ENCODE data around the gene ITPRIP.

The ITPRIP gene

DNA sequence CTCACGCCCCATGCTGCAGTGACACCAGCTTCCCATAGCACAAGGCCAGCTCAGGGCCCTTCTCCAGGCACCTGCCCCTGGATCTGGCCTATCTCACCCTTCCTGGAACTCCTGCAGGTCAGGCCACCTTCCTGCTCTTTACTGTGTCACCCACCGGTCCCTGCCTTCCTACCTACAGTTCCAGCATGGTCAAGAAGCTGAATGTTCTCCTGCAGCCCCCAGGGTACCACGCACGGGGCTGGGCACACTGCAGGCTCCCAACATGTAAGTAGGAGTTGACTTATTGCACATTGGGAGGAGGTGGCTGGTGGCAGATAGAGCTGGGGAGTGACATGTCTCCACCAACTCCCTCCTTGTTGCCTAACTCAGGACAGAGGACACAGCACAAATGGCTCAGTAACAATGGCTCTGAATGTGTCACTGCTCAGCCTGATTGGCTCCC is 14.5 kb downstream of the ITPRIP start:
- TF ChIP-seq CTCF (conservative IDR thresholded peaks at IDR 0.05), result no peak
- no peak overlapping the region for H3K27ac ChIP-seq

DNA sequence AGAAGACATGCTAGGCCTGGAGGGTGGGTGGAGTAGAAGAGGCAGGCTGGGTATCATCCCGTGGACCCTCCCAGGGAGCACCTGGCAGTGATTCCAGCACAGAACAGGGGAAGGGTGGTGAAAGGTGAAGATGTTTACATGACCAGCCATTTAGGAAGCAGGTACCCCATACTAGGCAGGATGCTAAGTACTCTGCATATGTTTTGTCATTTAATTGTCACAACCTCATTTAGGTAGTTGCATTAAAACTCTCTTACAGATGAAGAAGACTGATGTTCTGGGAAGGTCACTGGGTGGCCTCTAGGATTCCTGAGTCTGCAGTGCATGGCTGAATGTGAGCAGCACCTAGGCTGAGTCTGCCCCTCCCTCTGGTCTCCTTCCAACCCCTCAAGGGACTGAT is 15.2 kb downstream of the ITPRIP start:
- no peak for TF ChIP-seq CTCF (conservative IDR thresholded peaks at IDR 0.05)
- H3K27ac ChIP-seq, result no peak overlapping the region

- TF ChIP-seq CTCF (conservative IDR thresholded peaks at IDR 0.05), result no peak
- no peak overlapping the region for H3K27ac ChIP-seq
Observed at GRCh38 chr10:104322416-104322782, 15.9 kb downstream of the ITPRIP start.

DNA sequence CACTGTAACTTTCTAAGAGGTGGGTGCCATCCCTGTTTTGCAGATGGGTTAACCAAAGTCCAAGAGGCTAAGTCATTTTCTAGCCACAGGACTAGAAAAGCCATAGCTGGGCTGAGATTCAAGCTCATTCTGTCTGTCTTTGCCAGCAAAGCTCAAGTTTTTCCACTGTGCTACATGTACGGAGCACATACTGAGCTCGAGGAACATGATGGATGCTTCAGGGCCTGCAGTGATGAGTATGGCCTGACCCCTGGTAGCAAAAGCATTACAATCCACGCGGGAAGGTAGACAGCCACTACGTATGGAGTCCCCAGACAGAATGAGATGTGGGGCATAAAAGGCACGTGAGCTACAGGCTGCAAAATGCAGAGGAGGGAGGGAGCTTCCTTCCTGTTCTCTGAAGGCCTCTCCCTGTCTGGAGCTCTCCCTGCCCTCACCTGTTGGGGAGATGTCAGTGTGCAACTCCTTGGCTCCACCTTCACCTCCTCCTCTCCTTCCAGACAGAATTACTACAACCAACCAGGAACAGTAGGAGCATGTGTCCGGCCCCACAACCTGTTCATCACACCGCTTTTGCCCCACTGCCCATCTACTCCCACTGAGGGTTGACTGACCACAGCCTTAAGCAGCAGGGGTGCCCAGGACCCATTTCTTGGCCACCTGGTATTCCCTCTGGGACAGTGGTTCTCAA is 16.4 kb downstream of the ITPRIP start:
- TF ChIP-seq CTCF (conservative IDR thresholded peaks at IDR 0.05), result no peak
- no peak overlapping the region for H3K27ac ChIP-seq

- H3K27ac ChIP-seq, result no peak overlapping the region
- no peak for TF ChIP-seq CTCF (conservative IDR thresholded peaks at IDR 0.05)
Observed at GRCh38 chr10:104321226-104321625, 17.0 kb downstream of the ITPRIP start.

DNA sequence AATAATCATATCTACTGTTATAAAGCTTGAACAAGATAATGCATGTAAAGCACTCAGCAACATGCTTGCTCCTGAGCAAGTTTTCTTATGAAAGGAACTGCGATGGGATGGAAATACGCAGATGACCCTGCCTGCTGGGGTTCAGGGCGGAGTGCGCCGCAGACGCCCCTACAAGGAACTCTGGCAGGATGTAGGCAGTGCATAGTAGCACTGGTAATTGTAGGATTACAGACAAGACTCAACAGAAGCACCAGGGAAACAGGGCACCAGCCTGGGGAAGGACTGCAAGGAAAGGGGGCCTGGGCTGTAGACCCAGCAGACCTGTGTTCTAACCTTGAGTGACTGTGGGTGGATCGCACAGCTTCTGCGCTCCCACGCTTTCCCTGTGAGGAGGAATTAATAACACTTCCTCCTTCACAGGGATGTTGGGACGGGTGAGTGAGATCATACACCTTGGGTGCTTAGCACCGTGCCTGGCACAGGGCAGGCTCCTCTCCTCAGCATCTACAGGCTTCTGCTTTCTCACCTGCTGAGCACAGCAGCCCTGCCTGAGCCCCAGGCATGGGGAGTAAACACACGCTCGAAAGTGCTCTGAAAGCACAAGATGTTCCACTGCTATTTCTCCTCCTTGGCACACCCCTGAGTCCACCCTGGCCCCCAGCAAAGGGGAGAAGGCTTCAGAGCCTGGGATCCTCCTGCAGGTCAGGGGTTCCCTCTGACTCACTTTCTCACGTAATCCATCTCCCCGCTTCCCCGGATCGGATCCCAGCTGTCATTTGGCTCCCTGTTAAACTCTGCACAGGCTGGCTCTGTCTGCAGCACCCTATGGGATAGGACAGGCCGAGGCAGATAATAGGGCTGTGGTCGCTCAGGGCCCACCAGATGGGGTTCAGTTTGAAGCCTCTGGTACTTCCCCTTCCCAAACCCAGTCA is 19.2 kb downstream of the ITPRIP start:
- no peak overlapping the region for H3K27ac ChIP-seq
- no peak for TF ChIP-seq CTCF (conservative IDR thresholded peaks at IDR 0.05)

DNA sequence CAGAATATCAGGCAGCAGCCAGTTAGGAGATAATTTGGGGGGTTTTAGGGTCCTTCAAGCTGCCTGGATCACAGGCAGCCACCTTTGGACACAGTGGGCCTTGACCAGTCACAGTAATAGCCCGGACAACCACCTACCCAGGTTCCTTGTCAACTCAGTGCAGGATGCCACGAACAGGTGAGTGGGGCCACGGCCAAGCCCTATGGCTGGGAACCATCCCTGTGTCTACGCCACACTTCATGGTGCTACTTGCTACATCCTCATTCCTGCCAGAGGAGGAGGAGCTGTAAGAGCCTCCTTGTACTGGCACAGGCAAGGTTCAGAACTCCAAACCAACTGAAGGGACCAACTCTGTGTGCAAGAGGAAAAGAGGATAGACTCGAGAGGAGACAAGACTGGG is 19.9 kb downstream of the ITPRIP start:
- H3K27ac ChIP-seq, result no peak overlapping the region

More for the DNA sequence above, 19.9 kb downstream of the ITPRIP start:
- TF ChIP-seq CTCF (conservative IDR thresholded peaks at IDR 0.05), result no peak

Data from VCaP (cell line).